H1 (cell line): Measurements from ENCODE around the gene XAF1.

Experiments used
- CHD1 ChIP-seq: IDR thresholded peaks from 2 replicates; pipeline ENCODE4 v1.6.1; 2012; ENCODE audit warnings: low read depth, low read length, improper control_type of control experiment
- CTCF ChIP-seq, 3 experiments: IDR thresholded peaks; 1 replicate in 2 of 3; 2 replicates in 1 of 3; pipeline versions ENCODE4 v1.5.1 to v1.6.1; 2011; ENCODE audit warnings: low read length in 3 of 3, mild to moderate bottlenecking in 3 of 3, inconsistent platforms in 2 of 3, low read depth in 1 of 3, moderate library complexity in 1 of 3; ENCODE audit not compliant: insufficient read depth in 1 of 3; ENCODE audit errors: control extremely low read depth in 1 of 3
- KDM1A ChIP-seq: fragments of 200-600, 300-600 bp; sonication (generic); IDR thresholded peaks from 2 replicates; pipeline ENCODE4 v1.7.1; 2016; ENCODE audit warnings: mild to moderate bottlenecking, low read length, borderline replicate concordance
- SP4 ChIP-seq: IDR thresholded peaks from 2 replicates; pipeline ENCODE4 v1.6.1; 2012; ENCODE audit warnings: low read length, inconsistent platforms

- TF ChIP-seq KDM1A (no peak), CHD1 (no peak), CTCF (IDR thresholded peaks at IDR 0.05; ENCODE audit: control extremely low read depth in 1 of 3, insufficient read depth in 1 of 3, low read depth in 1 of 3, low read length in 3 of 3) (no peak), SP4 (no peak)
Observed at GRCh38 chr17:6823011-6823442, 67.2 kb downstream of the XAF1 start.
